IMR-90 (cell line): ENCODE measurements around the gene DUSP8. TPM values are rescaled to one million over a fixed set of nuclear protein-coding genes. Genes with fewer than 3 reads are reported as not detected.

ENCODE experiments used
- ATAC-seq: fragments of 200-7000 bp; cut with Tn5 transposase; 2 replicates; pipeline ENCODE4 v1.9.1; 2020; ENCODE audit warnings: low read depth, mild to moderate bottlenecking, moderate library complexity
- BruUV-seq: library from RNA; stranded (reverse); fragments of 400-500 nt; replicated peaks from 2 replicates; lab custom pipeline; 2021; lab: Mats Ljungman, UMichigan
- CTCF ChIA-PET: fragments of 300-600 bp; formaldehyde crosslinking; extraction: SDS; loops from one replicate; lab custom pipeline; 2021; ENCODE audit warnings: antibody characterized with exemption; lab: Yijun Ruan, JAX
- POLR2A ChIA-PET: fragments of 300-600 bp; sonication (Branson Sonifier 250); formaldehyde crosslinking; loops from one replicate; lab custom pipeline; 2022; ENCODE audit warnings: antibody characterized with exemption; ENCODE audit not compliant: unreplicated experiment; lab: Charles Lee
- DNase-seq: peaks from one replicate; pipeline ENCODE4 v3.0.0; 2013
- H2AFZ ChIP-seq: replicated peaks from 2 replicates; pipeline ENCODE3; 2013; ENCODE audit warnings: low read length, mild to moderate bottlenecking; ENCODE audit not compliant: poor library complexity
- H2AK5ac ChIP-seq: 2 replicates; pipeline ENCODE4 v1.6.1; 2013; ENCODE audit warnings: low read depth, low read length, inconsistent platforms
- H2AK9ac ChIP-seq: replicated peaks from 2 replicates; pipeline ENCODE3; 2013; ENCODE audit warnings: mild to moderate bottlenecking, low read depth, low read length, moderate library complexity; ENCODE audit not compliant: poor library complexity
- H2BK120ac ChIP-seq: 2 replicates; pipeline ENCODE4 v1.6.1; 2013; ENCODE audit warnings: low read depth, low read length, inconsistent platforms
- H2BK15ac ChIP-seq: 3 replicates; pipeline ENCODE4 v1.6.1; 2013; ENCODE audit warnings: low read depth, low read length, inconsistent platforms
- H2BK20ac ChIP-seq: 2 replicates; pipeline ENCODE4 v1.6.1; 2013; ENCODE audit warnings: low read depth, mild to moderate bottlenecking, inconsistent platforms, low read length, moderate library complexity
- H2BK5ac ChIP-seq: 2 replicates; pipeline ENCODE4 v1.6.1; 2013; ENCODE audit warnings: mild to moderate bottlenecking, low read depth, low read length, inconsistent platforms; ENCODE audit not compliant: poor library complexity, severe bottlenecking
- H3K14ac ChIP-seq: replicated peaks from 2 replicates; pipeline ENCODE4 v1.6.1; 2013; ENCODE audit warnings: low read depth, low read length, inconsistent platforms
- H3K18ac ChIP-seq: 2 replicates; pipeline ENCODE4 v1.6.1; 2013; ENCODE audit warnings: low read depth, low read length, control low read depth
- H3K23ac ChIP-seq: 2 replicates; pipeline ENCODE4 v1.6.1; 2013; ENCODE audit warnings: low read depth, low read length, inconsistent platforms
- H3K27ac ChIP-seq: 2 replicates; pipeline ENCODE4 v1.5.1; 2013; ENCODE audit warnings: mild to moderate bottlenecking, control low read depth, low read length; ENCODE audit not compliant: insufficient read depth
- H3K27me3 ChIP-seq: 2 replicates; pipeline ENCODE4 v1.6.1; 2013; ENCODE audit warnings: low read length; ENCODE audit not compliant: control insufficient read depth, insufficient read depth
- H3K36me3 ChIP-seq: 2 replicates; pipeline ENCODE4 v1.6.1; 2013; ENCODE audit warnings: low read length, mixed read lengths; ENCODE audit not compliant: control insufficient read depth, insufficient read depth
- H3K4ac ChIP-seq: 2 replicates; pipeline ENCODE4 v1.6.1; 2013; ENCODE audit warnings: low read depth, low read length, inconsistent platforms
- H3K4me1 ChIP-seq: 2 replicates; pipeline ENCODE4 v1.6.1; 2013; ENCODE audit warnings: low read length, mixed read lengths; ENCODE audit not compliant: control insufficient read depth, insufficient read depth
- H3K4me2 ChIP-seq: 2 replicates; pipeline ENCODE4 v1.6.1; 2013; ENCODE audit warnings: low read depth, mild to moderate bottlenecking, control low read depth, low read length, moderate library complexity
- H3K4me3 ChIP-seq: 2 replicates; pipeline ENCODE4 v1.5.1; 2013; ENCODE audit warnings: low read depth, mild to moderate bottlenecking, control low read depth, low read length, moderate library complexity; ENCODE audit not compliant: insufficient read depth
- H3K56ac ChIP-seq: 2 replicates; pipeline ENCODE4 v1.6.1; 2013; ENCODE audit warnings: low read length, inconsistent platforms; ENCODE audit not compliant: insufficient read depth; ENCODE audit errors: extremely low read depth
- H3K79me1 ChIP-seq, 2 experiments: 2 replicates each; pipeline ENCODE4 v1.6.1; 2013; ENCODE audit warnings: low read length in 2 of 2, inconsistent platforms in 1 of 2, low read depth in 1 of 2
- H3K9ac ChIP-seq: 2 replicates; pipeline ENCODE4 v1.6.1; 2013; ENCODE audit warnings: low read depth, low read length, control low read depth
- H3K9me1 ChIP-seq: 2 replicates; pipeline ENCODE4 v1.6.1; 2013; ENCODE audit warnings: low read length, inconsistent platforms; ENCODE audit not compliant: insufficient read depth
- H3K9me3 ChIP-seq: 2 replicates; pipeline ENCODE4 v1.6.1; 2013; ENCODE audit warnings: low read length; ENCODE audit not compliant: control insufficient read depth, insufficient read depth
- H4K20me1 ChIP-seq: 2 replicates; pipeline ENCODE4 v1.6.1; 2013; ENCODE audit warnings: low read length, inconsistent platforms; ENCODE audit not compliant: insufficient read depth
- H4K5ac ChIP-seq: 2 replicates; pipeline ENCODE4 v1.6.1; 2013; ENCODE audit warnings: mild to moderate bottlenecking, low read depth, low read length, control low read depth
- H4K8ac ChIP-seq, 2 experiments: 2 replicates each; pipeline ENCODE4 v1.6.1; 2013; ENCODE audit warnings: low read depth in 2 of 2, low read length in 2 of 2, control low read depth in 1 of 2, inconsistent platforms in 1 of 2
- H4K91ac ChIP-seq: 2 replicates; pipeline ENCODE4 v1.6.1; 2013; ENCODE audit warnings: low read depth, low read length, inconsistent platforms; ENCODE audit not compliant: insufficient read depth
- BHLHE40 ChIP-seq: fragments of 150-350 bp; IDR thresholded peaks from 2 replicates; pipeline ENCODE4 v1.6.1; 2016; ENCODE audit warnings: mild to moderate bottlenecking, low read depth, low read length
- MAFK ChIP-seq: IDR thresholded peaks from 2 replicates; pipeline ENCODE4 v1.6.1; 2012; ENCODE audit warnings: low read depth, low read length, improper control_type of control experiment
- MAZ ChIP-seq: IDR thresholded peaks from 2 replicates; pipeline ENCODE4 v1.6.1; 2012; ENCODE audit warnings: low read depth, mild to moderate bottlenecking, low read length, improper control_type of control experiment, moderate library complexity, borderline replicate concordance
- RFX5 ChIP-seq: IDR thresholded peaks from 2 replicates; pipeline ENCODE4 v1.8.0; 2012; ENCODE audit warnings: low read depth, mild to moderate bottlenecking, low read length, moderate library complexity
- WGBS, 2 experiments: methylation state at CpG; one replicate each; pipeline versions ENCODE4 v1.1.5 to v1.1.7; 2013; ENCODE audit warnings: missing lambda C conversion rate in 2 of 2; ENCODE audit not compliant: insufficient read length in 1 of 2; ENCODE audit errors: extremely low coverage in 2 of 2; 5-methylcytosine and 5-hydroxymethylcytosine counted together
- dilution Hi-C: fragments of 300-500 bp; cut with HindIII; formaldehyde crosslinking; loops from one replicate; pipeline ENCODE4 v1.14.3; 2018; ENCODE audit warnings: low sequenced_read_pairs; ENCODE audit not compliant: unreplicated experiment
- in situ Hi-C: fragments of 300-500 bp; cut with MboI; formaldehyde crosslinking; loops from 3 replicates; pipeline ENCODE4 v1.14.3; 2019; ENCODE audit warnings: low sequenced_read_pairs, inconsistent platforms, mixed read lengths
- intact Hi-C: fragments of 100-400 bp; cut with micrococcal nuclease; formaldehyde crosslinking; loops from 2 replicates; pipeline ENCODE4 v1.10.0; 2022
- polyA plus RNA-seq, 3 experiments: library from polyadenylated mRNA; depleted of rRNA; stranded (reverse); fragments of >200 nt; gene quantifications; 2 replicates each; pipeline ENCODE4 v1.2.3, GENCODE V29; 2012; ENCODE audit warnings: low replicate concordance in 1 of 3
- total RNA-seq: library from RNA; depleted of rRNA; stranded (reverse); fragments of >200 nt; gene quantifications from 2 replicates; pipeline ENCODE4 v1.2.3, GENCODE V29; 2012

Gene DUSP8
- total and polyA plus RNA-seq, 2 of the 4 experiments (the other 2 are of a cell fraction): 0.72 to 4.2 TPM

GRCh38 chr11:1561266-1561665, 10.8 kb downstream of the DUSP8 start:
- H3K9ac ChIP-seq: no peak overlapping the region
- peaks cover 23% of the 10 kb centered on the region for H3K9me1 ChIP-seq
- H3K79me1 ChIP-seq: peaks cover 4 to 31% of the 10 kb centered on the region in 2 experiments; a peak in 2 of 4 replicates
- no peak overlapping the region for H2AK5ac ChIP-seq
- no peak overlapping the region for H4K8ac ChIP-seq
- dilution Hi-C loops: no loop called here
- H3K4me3 ChIP-seq: no peak overlapping the region
- CTCF ChIA-PET: no interaction called here
- H2BK5ac ChIP-seq: no peak overlapping the region
- H3K9me3 ChIP-seq: no peaks in the 10 kb centered on the region
- H3K4ac ChIP-seq: no peak overlapping the region
- H2AK9ac ChIP-seq: peak overlapping the region; percentile 16
- H3K14ac ChIP-seq: no peak overlapping the region
- in situ Hi-C loops: no loop called here
- no peak overlapping the region for H2BK20ac ChIP-seq
- intact Hi-C loops: no loop called here
- no peak for ATAC-seq
- H2AFZ ChIP-seq: no peak overlapping the region
- TF ChIP-seq MAZ (no peak), MAFK (no peak), BHLHE40 (no peak), RFX5 (no peak)
- no peak overlapping the region for H2BK15ac ChIP-seq
- H3K56ac ChIP-seq: no peak overlapping the region
- H3K4me2 ChIP-seq: no peak overlapping the region
- no peak overlapping the region for H3K27ac ChIP-seq
- BruUV-seq: no TSS peak
- POLR2A ChIA-PET: no interaction called here
- 78% methylated on average over 4 of the region's 17 CpGs; no CpG with 5 or more reads in 1 of the 2 experiments for WGBS, 2 experiments
- H2BK120ac ChIP-seq: no peak overlapping the region
- peaks cover 40% of the 10 kb centered on the region for H4K20me1 ChIP-seq
- DNase-seq: no peak
- H3K4me1 ChIP-seq: peaks cover 29% of the 10 kb centered on the region
- no peak overlapping the region for H4K5ac ChIP-seq
- H3K23ac ChIP-seq: no peak overlapping the region
- H3K36me3 ChIP-seq: peaks cover 16% of the 10 kb centered on the region
- no peak overlapping the region for H4K91ac ChIP-seq
- no peaks in the 10 kb centered on the region for H3K27me3 ChIP-seq
- H3K18ac ChIP-seq: no peak overlapping the region
